ENCODE measurements around the gene B9D1.

The B9D1 gene

GRCh38 chr17:19388791-19389785, 26.6 kb upstream of the B9D1 start:
- no peak for DNase-seq (ENCODE audit: low spot score)

- peak; percentile 47 for DNase-seq (ENCODE audit: low spot score)
Observed at GRCh38 chr17:19387921-19388521, 25.5 kb upstream of the B9D1 start.

GRCh38 chr17:19386974-19387920, 24.7 kb upstream of the B9D1 start, which contains the start of gene MFAP4:
Gene MFAP4, minus strand, starts transcription at chr17:19387190. Its CDS starts 35 bp downstream, at chr17:19387155.
- no peak for DNase-seq (ENCODE audit: low spot score)

GRCh38 chr17:19386051-19386929, 23.8 kb upstream of the B9D1 start:
- no peak for DNase-seq (ENCODE audit: low spot score)

- no peak for DNase-seq (ENCODE audit: low spot score)
Observed at GRCh38 chr17:19385521-19385983, 23.0 kb upstream of the B9D1 start.

GRCh38 chr17:19384723-19385391, 22.3 kb upstream of the B9D1 start:
- DNase-seq (ENCODE audit: low spot score), result no peak

GRCh38 chr17:19383681-19384470, 21.4 kb upstream of the B9D1 start:
- no peak for DNase-seq (ENCODE audit: low spot score)

GRCh38 chr17:19382531-19383444, 20.3 kb upstream of the B9D1 start:
- no peak for DNase-seq (ENCODE audit: low spot score)

- no peak for DNase-seq (ENCODE audit: low spot score)
Observed at GRCh38 chr17:19381741-19382444, 19.4 kb upstream of the B9D1 start.

GRCh38 chr17:19381361-19381740, 18.8 kb upstream of the B9D1 start:
- no peak for DNase-seq (ENCODE audit: low spot score)

- no peak for DNase-seq (ENCODE audit: low spot score)
Observed at GRCh38 chr17:19380481-19381301, 18.2 kb upstream of the B9D1 start.

- DNase-seq (ENCODE audit: low spot score), result no peak
Observed at GRCh38 chr17:19379361-19380065, 17.0 kb upstream of the B9D1 start.

GRCh38 chr17:19378416-19379360, 16.2 kb upstream of the B9D1 start, which contains the start of gene MAPK7:
Gene MAPK7, plus strand, starts transcription at chr17:19378498. Its CDS starts 403 bp downstream, at chr17:19378901.
- DNase-seq (ENCODE audit: low spot score), result no peak

GRCh38 chr17:19377602-19378415, 15.3 kb upstream of the B9D1 start:
- peak; percentile 98 for DNase-seq (ENCODE audit: low spot score)
